Renal cortex interstitium (tissue), 11 donors: ENCODE results near the gene PLPP7. TPM values are rescaled to one million over a fixed set of nuclear protein-coding genes. Genes with fewer than 3 reads are reported as not detected.
"Not testable (repeated sequence)": the region's sequence is repeated elsewhere in the genome, so short reads cannot be mapped to it uniquely, and the experiment has no call there.

Source experiments
- DNase-seq, 11 donors: peaks; one replicate each; pipeline ENCODE4 v3.0.0-alpha.2; 2013; ENCODE audit warnings: low read depth in 9 of 11, low spot score in 4 of 11; ENCODE audit errors: extremely low read depth in 1 of 11
- polyA plus RNA-seq, 3 donors: library from polyadenylated mRNA; unstranded; fragments of 120-200 nt; gene quantifications; one replicate each; pipeline ENCODE4 v1.2.1, GENCODE V29; 2013; ENCODE audit not compliant: insufficient read length in 3 of 3

The PLPP7 gene
- polyA plus RNA-seq, 3 donors: 1.7 to 2.6 (median 2.6) TPM

- DNase-seq: no peak
Observed at GRCh38 chr9:131262327-131263032, 27.0 kb upstream of the PLPP7 start.

- not testable (repeated sequence) for DNase-seq
Observed at GRCh38 chr9:131263033-131263343, 26.5 kb upstream of the PLPP7 start.

- DNase-seq: no peak
Observed at GRCh38 chr9:131263701-131264100, 25.8 kb upstream of the PLPP7 start.

- no peak for DNase-seq
Observed at GRCh38 chr9:131264231-131264630, 25.3 kb upstream of the PLPP7 start.

- no peak for DNase-seq
Observed at GRCh38 chr9:131266266-131267229, 23.0 kb upstream of the PLPP7 start.

- no peak for DNase-seq
Observed at GRCh38 chr9:131270171-131271015, 19.1 kb upstream of the PLPP7 start.

- DNase-seq: not testable (repeated sequence)
Observed at GRCh38 chr9:131271016-131271273, 18.6 kb upstream of the PLPP7 start.

GRCh38 chr9:131271506-131271931, 18.0 kb upstream of the PLPP7 start:
- no peak for DNase-seq

- no peak for DNase-seq
Observed at GRCh38 chr9:131272212-131272611, 17.3 kb upstream of the PLPP7 start.

- no peak for DNase-seq
Observed at GRCh38 chr9:131273146-131273855, 16.2 kb upstream of the PLPP7 start.

- DNase-seq: no peak
Observed at GRCh38 chr9:131273856-131274673, 15.5 kb upstream of the PLPP7 start.

GRCh38 chr9:131274674-131275331, 14.7 kb upstream of the PLPP7 start:
- DNase-seq: no peak

GRCh38 chr9:131275332-131276093, 14.0 kb upstream of the PLPP7 start:
- no peak for DNase-seq

GRCh38 chr9:131276094-131276888, 13.2 kb upstream of the PLPP7 start, which contains the start of gene FAM78A:
TSS of gene FAM78A (minus strand) at chr9:131276510. CDS start at chr9:131276179, 331 bp downstream.
- DNase-seq: no peak

GRCh38 chr9:131276891-131277286, 12.6 kb upstream of the PLPP7 start:
- DNase-seq: no peak

- no peak for DNase-seq
Observed at GRCh38 chr9:131277287-131277909, 12.1 kb upstream of the PLPP7 start.
